Activated CD4-positive, CD25-positive, alpha-beta regulatory T cell treated with anti-CD3 and anti-CD28 coated beads, Interleukin-2, amount 50 U/mL, for 24 hours (primary cell): ENCODE measurements around the gene SHROOM1.

Experiments used
- ATAC-seq, 2 donors: fragments of 150-1000 bp; cut with Tn5 transposase; one replicate each; pipeline ENCODE4 v1.10.0; 2021; ENCODE audit warnings: mild to moderate bottlenecking in 1 of 2, moderate library complexity in 1 of 2

Gene SHROOM1

DNA sequence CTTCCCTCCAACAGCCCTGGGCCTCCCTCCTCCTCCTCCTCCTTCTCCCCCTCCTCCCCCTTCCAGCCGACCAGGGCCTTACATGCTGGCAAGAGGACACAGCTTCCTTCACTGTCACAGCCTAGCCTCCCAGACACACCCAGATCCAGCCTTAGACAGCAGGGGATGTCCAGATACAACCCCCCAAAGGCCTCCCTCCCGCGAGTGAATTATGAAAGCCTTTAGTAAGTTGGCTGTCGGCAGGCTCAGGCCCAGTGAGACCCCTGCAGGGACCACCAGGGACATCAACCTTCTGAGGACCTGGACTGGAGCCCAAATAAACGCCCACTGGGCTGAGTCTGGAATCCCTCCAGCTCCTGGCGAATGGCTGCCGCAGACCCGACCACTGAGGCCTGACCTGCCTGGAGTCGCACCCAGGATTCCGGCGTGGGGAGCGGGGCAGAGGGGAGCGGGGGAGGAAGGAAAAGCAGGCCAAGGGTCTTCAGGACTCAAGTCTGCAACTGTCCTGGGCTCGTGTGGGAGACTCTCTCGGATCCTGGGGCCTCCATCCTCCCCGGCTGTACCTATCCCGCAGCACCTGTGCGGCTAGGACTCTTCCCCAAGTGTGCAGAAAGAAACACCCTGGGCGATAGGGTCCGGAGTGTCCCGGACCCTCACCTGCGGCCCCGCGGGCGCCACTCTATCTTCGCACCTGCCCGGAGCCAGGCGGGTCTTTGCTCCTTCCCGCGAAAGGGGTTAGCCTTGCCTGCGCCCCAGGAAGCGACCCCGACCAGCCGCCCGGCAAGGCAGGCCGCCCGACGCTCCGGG is 54.1 kb downstream of the SHROOM1 start:
- peak in 1 of 2 donors; percentile 9 for ATAC-seq

GRCh38 chr5:132775476-132775961 is 54.9 kb downstream of the SHROOM1 start:
- no peak for ATAC-seq

DNA sequence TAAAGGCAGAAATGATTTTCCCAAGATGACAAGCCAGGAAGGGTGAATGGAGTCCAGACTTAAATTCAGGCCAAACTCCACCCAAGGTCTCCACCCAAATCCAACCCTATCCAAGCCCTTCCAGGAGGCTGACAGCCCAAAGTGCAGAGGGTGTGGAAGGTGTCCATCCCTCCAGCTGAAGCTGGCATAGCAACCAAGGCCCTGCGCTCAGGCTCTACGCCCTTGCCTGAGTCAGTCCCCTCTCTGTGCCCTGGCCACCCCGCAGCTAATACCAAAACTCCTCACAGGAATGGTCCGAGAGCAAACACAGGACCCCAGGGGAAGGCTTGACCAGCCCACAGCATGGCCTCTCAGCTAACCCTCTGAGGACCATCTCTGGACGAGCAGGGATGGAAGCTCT is 55.6 kb downstream of the SHROOM1 start:
- no peak for ATAC-seq

GRCh38 chr5:132774406-132774805 is 56.0 kb downstream of the SHROOM1 start:
- ATAC-seq = no peak

GRCh38 chr5:132773601-132774355 is 56.7 kb downstream of the SHROOM1 start:
- ATAC-seq = no peak

DNA sequence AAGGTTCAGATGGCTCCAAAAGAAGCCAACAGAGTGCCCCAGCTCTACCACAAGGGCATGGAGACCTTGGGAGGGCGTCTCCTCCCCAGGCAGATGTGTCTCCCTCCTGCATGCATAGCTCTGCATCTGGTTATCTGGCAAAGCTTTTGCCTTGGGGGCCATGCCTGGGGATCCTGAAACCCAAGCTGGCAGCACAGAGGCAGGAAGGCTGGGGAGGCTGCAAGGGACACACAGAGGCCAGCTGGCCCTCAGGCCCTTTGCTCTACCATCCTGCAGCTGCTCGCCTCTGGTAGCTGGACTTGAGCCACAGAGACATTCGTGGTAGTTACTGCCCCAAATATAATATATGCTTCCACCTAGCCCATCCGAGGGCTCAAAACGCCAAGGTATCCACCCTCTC is 57.3 kb downstream of the SHROOM1 start:
- ATAC-seq = no peak

- no peak for ATAC-seq
These were observed 58.0 kb downstream of the SHROOM1 start for GRCh38 chr5:132772291-132773070.
